ENCODE results near the gene TBRG4.

Gene TBRG4

DNA sequence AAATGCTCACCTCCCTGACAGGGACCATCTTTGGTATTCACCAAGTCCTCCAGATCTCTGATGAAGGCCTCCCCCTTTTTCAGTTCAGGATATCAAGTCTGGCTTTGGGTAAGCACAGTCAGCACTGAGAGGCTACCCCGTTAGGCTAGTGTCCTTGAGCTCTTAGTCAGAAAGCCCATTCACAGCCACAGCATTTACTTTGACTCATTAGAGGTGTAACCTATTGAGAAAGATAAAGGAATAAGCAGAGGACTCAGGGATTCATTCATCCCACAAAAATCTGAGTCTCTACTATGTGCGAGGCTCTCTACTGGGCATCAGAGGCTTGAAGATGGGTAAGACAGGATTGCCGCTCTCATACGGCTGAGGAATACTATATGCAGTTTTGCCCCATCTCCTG is 32.1 kb upstream of the TBRG4 start:
- DNase-seq (ENCODE audit: low read depth in 3 of 3): no peak

DNA sequence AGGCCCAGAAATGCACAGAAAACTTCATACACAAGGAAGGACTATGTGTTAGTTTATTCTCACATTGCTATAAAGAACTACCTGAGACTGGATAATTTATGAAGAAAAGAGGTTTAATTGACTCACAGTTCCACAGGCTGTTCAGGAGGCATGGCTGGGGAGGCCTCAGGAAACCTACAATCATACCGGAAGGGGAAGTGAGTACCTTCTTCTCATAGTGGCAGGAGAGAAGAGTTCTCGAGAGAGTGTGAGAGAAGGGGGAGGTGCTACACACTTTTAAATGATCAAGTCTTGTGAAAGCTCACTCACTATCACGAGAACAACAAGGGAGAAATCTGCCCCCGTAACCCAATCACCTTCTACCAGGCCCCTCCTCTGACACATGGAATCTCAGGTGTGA is 29.3 kb upstream of the TBRG4 start:
- DNase-seq (ENCODE audit: low read depth in 3 of 3): no peak

DNA sequence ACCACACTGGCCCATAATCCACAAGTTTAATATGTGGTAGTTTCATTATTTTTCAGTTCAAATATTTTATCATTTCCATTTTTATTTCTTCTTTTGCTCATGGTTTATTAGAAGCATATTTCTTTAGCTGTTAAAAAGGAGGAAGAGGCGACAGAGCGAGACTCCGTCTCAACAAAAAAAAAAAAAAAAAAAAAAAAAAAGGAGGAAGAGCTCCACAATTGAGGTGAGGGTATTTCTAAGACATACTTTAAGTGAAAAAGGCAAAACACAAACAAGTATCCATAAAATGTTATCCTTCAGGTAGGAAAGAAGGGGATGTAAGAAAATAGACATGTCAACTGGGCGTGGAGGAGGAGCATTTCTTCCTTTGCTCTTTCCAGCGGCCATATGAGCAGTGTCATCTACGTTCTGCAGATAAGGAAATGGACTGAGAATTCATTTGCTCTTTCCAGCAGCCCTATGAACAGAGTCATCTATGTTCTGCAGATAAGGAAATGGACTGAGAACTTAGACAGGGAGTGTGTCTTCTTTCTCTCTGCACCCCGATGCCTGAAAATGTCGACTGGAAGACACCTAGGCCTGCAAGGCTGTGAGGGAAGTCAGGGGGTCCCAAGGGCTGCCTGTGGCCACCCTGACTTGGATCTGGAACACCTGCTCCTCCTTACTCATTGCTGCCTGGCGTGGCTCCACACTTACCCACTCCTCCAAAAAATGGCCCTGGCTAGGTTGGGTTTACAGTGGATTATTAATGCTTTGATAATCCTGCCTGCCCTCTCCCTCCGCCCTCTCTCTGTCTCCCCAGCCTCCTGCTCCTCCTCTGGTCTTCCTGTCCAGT is 27.2 kb upstream of the TBRG4 start:
- no peak for DNase-seq (ENCODE audit: low read depth in 3 of 3)

DNA sequence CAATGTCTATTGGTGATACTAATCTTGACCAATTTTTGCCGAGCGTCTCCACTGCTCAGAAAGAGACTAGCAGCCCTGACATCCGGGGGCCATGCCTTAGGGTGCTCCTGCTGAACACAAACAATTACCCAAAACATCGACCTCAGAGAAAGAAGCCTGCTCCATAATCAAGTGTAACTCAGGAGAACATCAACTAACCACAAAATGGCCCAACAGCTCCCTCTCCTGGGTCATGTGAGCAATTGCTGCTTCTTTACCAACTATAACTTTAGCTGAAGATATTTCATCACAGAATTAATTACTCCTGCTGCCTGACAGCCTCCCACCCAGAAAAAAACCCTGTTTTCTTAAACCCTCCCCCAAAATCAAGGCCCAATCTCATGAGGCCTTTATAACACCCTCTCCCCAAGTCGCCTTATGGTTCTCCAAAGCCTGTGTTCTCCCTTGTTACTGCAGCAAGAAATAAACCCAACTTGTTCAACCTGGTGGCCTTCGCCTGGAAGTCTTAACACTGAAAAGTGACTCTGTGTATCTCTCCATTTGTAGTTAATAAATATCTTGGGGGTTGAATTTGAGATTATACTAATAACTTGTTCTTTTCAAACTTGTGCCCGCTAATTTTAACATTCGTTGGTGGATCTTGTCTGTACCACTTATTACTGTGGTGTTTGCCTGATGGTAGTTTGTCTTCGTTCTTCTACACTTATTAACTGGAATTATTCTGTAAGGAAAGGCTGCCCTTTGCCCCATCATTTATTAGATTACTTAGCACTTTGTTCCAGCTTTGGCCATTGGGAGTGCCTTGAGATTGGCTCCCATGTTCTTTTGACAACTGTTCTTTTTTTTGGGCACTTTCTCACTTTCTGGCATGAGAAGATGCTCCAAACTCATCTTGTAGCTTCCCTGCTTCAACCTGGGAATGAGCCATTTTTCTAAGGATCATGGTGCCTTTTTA is 24.9 kb upstream of the TBRG4 start:
- DNase-seq (ENCODE audit: low read depth in 3 of 3): peak in 2 of 3 experiments; percentile 45 to 50

DNA sequence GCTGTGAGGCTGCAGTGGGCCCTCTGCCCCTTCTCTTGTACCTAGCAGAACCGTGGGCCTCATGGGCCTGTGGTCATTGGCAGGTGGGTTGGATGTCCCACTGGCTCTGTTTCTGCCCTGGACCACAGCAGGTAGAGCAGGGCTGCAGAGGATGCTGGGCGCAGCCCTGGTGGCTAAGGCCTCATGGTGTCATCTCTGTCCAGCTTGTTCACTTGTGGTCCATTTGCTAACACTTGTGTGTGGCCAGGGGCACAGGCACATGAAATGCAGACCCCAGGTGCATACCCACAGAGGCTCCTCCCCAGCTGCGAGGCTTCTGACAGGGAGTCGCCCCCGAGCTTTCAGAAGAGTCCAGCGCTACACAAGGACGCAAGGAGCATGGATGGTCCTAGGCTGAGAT is 22.4 kb upstream of the TBRG4 start:
- no peak for DNase-seq (ENCODE audit: low read depth in 3 of 3)

- DNase-seq (ENCODE audit: low read depth in 3 of 3): no peak
These were observed 21.9 kb upstream of the TBRG4 start for GRCh38 chr7:45133352-45133751.

DNA sequence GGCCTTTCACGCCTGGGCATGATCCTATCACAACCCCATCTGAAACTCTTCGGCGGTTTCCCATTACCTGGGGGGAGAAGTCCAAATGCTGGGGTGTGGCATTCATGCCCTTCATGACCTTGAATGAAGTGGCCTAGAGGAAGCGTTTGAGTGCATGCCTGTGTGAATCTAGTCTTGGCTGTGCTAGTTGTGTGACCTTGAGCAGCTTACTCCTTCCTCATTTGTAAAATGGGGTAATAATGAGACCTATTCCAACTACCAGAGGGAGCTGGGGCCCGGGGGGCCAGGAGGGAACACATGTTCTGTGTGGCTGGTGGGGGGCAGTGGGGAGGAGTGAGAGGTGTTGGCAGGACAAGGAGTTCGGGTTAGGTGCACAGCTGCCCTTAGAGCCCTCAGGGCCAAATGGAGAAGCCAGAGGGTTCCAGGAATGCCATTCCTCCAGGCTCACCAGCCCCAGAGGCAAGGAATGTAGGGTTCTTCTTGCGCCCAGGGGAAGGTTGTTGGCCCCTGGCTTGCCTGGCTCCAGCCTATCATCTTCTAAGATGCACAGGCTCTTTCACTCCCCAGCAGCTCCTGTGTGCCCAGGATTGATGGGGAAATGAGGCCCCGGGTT is 21.3 kb upstream of the TBRG4 start:
- DNase-seq (ENCODE audit: low read depth in 3 of 3): no peak

GRCh38 chr7:45131891-45132290 is 20.4 kb upstream of the TBRG4 start:
- DNase-seq (ENCODE audit: low read depth in 3 of 3): no peak

- no peak for DNase-seq (ENCODE audit: low read depth in 3 of 3)
These were observed 19.4 kb upstream of the TBRG4 start for GRCh38 chr7:45130910-45131309.

- DNase-seq (ENCODE audit: low read depth in 3 of 3): no peak
These were observed 18.4 kb upstream of the TBRG4 start for GRCh38 chr7:45129906-45130305.

DNA sequence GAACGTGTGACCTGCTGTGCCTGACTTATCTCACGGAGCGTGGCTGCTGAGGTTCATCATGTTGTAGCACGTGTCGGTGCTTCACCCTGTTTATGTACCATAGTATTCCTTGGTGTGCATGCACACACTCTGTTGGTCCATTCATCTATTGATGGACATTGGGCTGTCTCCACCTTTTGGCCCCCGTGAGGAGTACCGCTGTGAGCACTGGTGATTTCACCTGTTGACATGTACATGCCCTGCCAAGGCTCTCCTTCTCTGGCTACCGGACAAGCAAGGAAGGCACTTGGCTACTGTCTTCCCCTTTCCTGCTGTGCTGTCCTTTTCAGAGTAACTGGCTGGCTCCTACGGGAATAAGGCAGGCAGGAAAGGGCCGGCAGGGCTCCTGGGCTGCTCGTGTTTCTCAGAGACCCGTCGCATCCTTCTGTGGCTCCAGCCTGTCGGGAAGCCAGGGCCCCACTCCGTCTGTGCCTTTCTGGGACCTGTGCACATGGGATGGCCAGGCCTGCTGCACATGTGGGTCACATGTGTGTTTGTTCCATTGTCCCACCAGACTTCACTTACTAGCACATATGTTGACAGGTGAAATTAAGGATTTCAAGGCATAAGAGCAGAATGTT is 17.8 kb upstream of the TBRG4 start:
- no peak for DNase-seq (ENCODE audit: low read depth in 3 of 3)

DNA sequence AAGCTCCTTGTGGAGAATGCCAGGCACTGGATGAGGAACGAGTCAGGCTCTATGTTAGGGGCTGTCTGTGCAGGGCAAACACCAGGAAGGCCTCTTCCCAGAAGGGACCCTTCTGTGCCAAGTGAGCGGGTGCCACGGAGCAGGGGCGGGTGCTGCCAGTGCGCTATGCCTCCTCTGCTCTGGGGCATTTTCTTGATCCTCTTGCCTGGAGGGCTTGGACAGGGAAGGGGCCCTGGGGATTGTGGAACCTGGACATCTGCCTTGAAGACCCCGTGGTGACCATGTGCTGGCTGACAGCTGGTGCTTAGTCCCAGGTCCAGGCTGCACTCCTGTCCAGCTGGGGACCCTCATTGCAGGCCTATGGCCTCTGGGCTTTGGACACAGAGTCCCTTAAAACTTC is 15.4 kb upstream of the TBRG4 start:
- no peak for DNase-seq (ENCODE audit: low read depth in 3 of 3)

GRCh38 chr7:45126201-45126600 is 14.7 kb upstream of the TBRG4 start:
- DNase-seq (ENCODE audit: low read depth in 3 of 3): no peak

DNA sequence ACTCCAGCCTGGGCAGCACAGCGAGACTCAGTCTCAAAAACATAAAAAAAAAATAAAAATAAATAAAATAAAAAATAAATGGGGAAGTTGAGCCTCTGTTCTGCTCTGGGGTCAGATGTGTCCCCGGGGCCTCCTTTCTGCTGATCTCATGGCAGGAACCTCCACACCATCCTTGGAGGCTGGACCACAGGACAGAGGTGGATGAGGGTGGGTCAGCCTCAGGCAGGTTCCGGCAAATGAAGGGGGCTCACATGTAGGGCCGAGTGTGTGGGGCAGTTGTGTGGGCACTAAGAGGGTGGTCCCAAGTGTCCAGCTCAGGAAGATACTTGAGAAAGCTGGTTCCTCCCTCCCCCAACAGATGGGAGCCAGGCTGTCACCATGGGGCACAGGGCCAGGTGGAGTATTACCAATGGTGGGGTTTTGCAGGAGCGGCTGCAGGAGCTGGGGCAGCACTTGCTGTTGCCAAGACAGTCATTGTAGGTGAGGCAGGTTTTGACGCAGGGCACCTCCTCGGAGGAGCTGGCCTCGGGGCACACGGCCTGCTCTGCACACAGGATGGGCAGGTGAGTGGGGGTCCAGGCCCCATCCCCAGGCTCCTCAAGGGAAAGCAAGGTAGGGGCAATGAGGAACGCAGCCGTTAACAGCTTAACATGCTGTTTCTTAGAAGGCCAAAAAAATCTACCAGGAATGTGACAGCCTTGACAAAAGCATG is 13.9 kb upstream of the TBRG4 start:
- no peak for DNase-seq (ENCODE audit: low read depth in 3 of 3)

GRCh38 chr7:45123913-45124710 is 12.6 kb upstream of the TBRG4 start:
- no peak for DNase-seq (ENCODE audit: low read depth in 3 of 3)

GRCh38 chr7:45122975-45123860 is 11.7 kb upstream of the TBRG4 start:
- DNase-seq (ENCODE audit: low read depth in 3 of 3): no peak

DNA sequence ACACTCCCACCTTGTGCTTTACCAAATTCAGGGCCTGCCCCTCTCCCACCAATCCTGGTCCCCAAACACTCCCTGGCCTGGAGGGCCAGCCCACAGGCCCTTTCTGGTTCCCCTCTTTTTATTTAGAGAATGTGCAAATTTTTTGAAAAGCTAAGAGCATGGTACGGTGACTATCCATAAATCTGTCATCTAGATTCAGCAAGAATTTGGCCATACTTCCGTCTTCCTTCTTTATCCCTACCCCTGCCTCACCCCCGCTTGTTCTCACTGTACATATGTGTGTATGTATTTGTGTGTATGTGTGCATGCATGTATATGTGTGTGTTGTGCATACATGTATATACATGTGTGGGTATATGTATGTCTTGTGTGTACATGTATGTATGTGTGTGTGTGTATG is 8.1 kb upstream of the TBRG4 start:
- DNase-seq (ENCODE audit: low read depth in 3 of 3): no peak

DNA sequence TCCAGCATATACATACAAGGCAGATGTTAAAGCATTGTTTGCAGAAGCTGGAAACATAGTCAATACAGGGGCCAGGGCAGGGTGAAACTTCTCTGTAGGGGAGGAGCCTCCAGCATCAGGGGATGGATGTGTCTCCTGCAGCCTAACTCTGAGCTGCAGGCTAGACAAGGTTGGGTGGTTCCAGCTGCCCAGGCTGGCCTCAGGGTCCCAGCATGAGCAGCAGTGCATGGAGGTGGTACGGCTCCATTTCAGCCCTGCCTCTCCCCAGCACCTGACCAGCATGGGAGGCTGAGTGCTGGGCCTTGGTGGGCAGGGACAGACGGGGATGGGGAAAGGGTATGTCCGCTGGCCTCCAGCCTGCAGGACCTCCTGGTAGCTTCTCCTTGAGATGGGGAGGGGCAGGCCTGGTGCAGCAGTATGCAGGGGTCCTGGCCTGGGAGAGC is 7.4 kb upstream of the TBRG4 start:
- no peak for DNase-seq (ENCODE audit: low read depth in 3 of 3)

GRCh38 chr7:45118292-45118691 is 6.8 kb upstream of the TBRG4 start:
- no peak for DNase-seq (ENCODE audit: low read depth in 3 of 3)
